ENCODE data around the gene SCEL.

GRCh38 chr13:77537289-77537919 is 1.9 kb downstream of the SCEL start:
- TF ChIP-seq CTCF (IDR thresholded peaks at IDR 0.05 in 4 of 5, conservative IDR thresholded peaks at IDR 0.05 in 1 of 5), result no peak
- TF ChIP-seq POLR2A (IDR thresholded peaks at IDR 0.05), result no peak

All from gastrocnemius medialis (tissue), 4 donors.